Glutamatergic neuron (in vitro differentiated cells): ENCODE results near the gene NAP1L4. TPM values are rescaled to one million over a fixed set of nuclear protein-coding genes. Genes with fewer than 3 reads are reported as not detected.

Experiments used
- DNase-seq: peaks from one replicate; pipeline ENCODE4 v3.0.0; 2022
- H3K27ac Mint-ChIP-seq: one replicate; pipeline ENCODE4 v1.8.0; 2020; ENCODE audit warnings: mild to moderate bottlenecking, mixed read lengths, inconsistent platforms; ENCODE audit not compliant: unreplicated experiment
- H3K27me3 Mint-ChIP-seq: one replicate; pipeline ENCODE4 v1.8.0; 2020; ENCODE audit warnings: mild to moderate bottlenecking, moderate library complexity, mixed read lengths, inconsistent platforms; ENCODE audit not compliant: unreplicated experiment
- H3K36me3 Mint-ChIP-seq: one replicate; pipeline ENCODE4 v1.8.0; 2020; ENCODE audit warnings: mild to moderate bottlenecking, mixed read lengths, inconsistent platforms; ENCODE audit not compliant: unreplicated experiment
- H3K4me1 Mint-ChIP-seq: one replicate; pipeline ENCODE4 v1.8.0; 2020; ENCODE audit warnings: mild to moderate bottlenecking, low read depth, mixed read lengths, inconsistent platforms; ENCODE audit not compliant: unreplicated experiment
- H3K4me3 Mint-ChIP-seq: one replicate; pipeline ENCODE4 v1.8.0; 2020; ENCODE audit warnings: mild to moderate bottlenecking, mixed read lengths, inconsistent platforms; ENCODE audit not compliant: unreplicated experiment
- H3K9me3 Mint-ChIP-seq: one replicate; pipeline ENCODE4 v1.8.0; 2020; ENCODE audit warnings: mild to moderate bottlenecking, moderate library complexity, mixed read lengths, inconsistent platforms; ENCODE audit not compliant: unreplicated experiment
- CTCF ChIP-seq: fragments of 200-600 bp; sonication (generic); IDR thresholded peaks from one replicate; pipeline ENCODE4 v1.5.0; 2021; ENCODE audit not compliant: partially characterized antibody, unreplicated experiment
- total RNA-seq: library from RNA; stranded (reverse); fragmentation: NEBNext Ultra II Directional; extraction: Animal tissue kit (Norgen Biotek cat#: 25700); gene quantifications from one replicate; pipeline ENCODE4 v1.2.1, GENCODE V29; 2021; ENCODE audit not compliant: unreplicated experiment

NAP1L4 gene
- total RNA-seq, 1 donor from 2014 or later = 209 TPM

GRCh38 chr11:2968341-2968900 lies 23.7 kb downstream of the NAP1L4 start:
- Mint-ChIP-seq H3K36me3 (no peaks in the 10 kb centered on the region), H3K27me3 (no peaks in the 10 kb centered on the region)

GRCh38 chr11:2964782-2965181 lies 27.3 kb downstream of the NAP1L4 start:
- no peak overlapping the region for H3K4me3 Mint-ChIP-seq
- no peaks in the 10 kb centered on the region for H3K9me3 Mint-ChIP-seq
- no peaks in the 10 kb centered on the region for H3K36me3 Mint-ChIP-seq
- no peak for TF ChIP-seq CTCF
- no peak for DNase-seq
- H3K27me3 Mint-ChIP-seq = no peaks in the 10 kb centered on the region
- H3K27ac Mint-ChIP-seq = no peak overlapping the region
- peaks cover 10% of the 10 kb centered on the region for H3K4me1 Mint-ChIP-seq

More at GRCh38 chr11:2968341-2968900, 23.7 kb downstream of the NAP1L4 start:
- H3K9me3 Mint-ChIP-seq = no peaks in the 10 kb centered on the region
- peaks cover 10% of the 10 kb centered on the region for H3K4me1 Mint-ChIP-seq
- H3K27ac Mint-ChIP-seq = no peak overlapping the region
- no peak for TF ChIP-seq CTCF
- no peak for DNase-seq
- no peak overlapping the region for H3K4me3 Mint-ChIP-seq

- Mint-ChIP-seq H3K36me3 (no peaks in the 10 kb centered on the region), H3K27ac (peak overlapping the region; percentile 53)
Observed at GRCh38 chr11:2963761-2964160, 28.4 kb downstream of the NAP1L4 start.

GRCh38 chr11:2963112-2963754 lies 28.9 kb downstream of the NAP1L4 start:
- no peak for DNase-seq
- no peaks in the 10 kb centered on the region for H3K27me3 Mint-ChIP-seq
- H3K4me3 Mint-ChIP-seq = no peak overlapping the region
- no peak overlapping the region for H3K27ac Mint-ChIP-seq
- TF ChIP-seq CTCF = no peak
- H3K36me3 Mint-ChIP-seq = no peaks in the 10 kb centered on the region
- H3K9me3 Mint-ChIP-seq = no peaks in the 10 kb centered on the region
- H3K4me1 Mint-ChIP-seq = peaks cover 21% of the 10 kb centered on the region

More at GRCh38 chr11:2963761-2964160, 28.4 kb downstream of the NAP1L4 start:
- Mint-ChIP-seq H3K9me3 (no peaks in the 10 kb centered on the region), H3K27me3 (no peaks in the 10 kb centered on the region), H3K4me1 (peaks cover 16% of the 10 kb centered on the region), H3K4me3 (no peak overlapping the region)
- DNase-seq = no peak
- TF ChIP-seq CTCF = no peak

- Mint-ChIP-seq H3K4me1 (peaks cover 32% of the 10 kb centered on the region), H3K9me3 (no peaks in the 10 kb centered on the region), H3K36me3 (no peaks in the 10 kb centered on the region), H3K27ac (no peak overlapping the region), H3K4me3 (no peak overlapping the region), H3K27me3 (no peaks in the 10 kb centered on the region)
- DNase-seq = no peak
- TF ChIP-seq CTCF = no peak
Observed at GRCh38 chr11:2961080-2961479, 31.0 kb downstream of the NAP1L4 start.
